ENCODE measurements around the gene LDB3.

Gene LDB3

DNA sequence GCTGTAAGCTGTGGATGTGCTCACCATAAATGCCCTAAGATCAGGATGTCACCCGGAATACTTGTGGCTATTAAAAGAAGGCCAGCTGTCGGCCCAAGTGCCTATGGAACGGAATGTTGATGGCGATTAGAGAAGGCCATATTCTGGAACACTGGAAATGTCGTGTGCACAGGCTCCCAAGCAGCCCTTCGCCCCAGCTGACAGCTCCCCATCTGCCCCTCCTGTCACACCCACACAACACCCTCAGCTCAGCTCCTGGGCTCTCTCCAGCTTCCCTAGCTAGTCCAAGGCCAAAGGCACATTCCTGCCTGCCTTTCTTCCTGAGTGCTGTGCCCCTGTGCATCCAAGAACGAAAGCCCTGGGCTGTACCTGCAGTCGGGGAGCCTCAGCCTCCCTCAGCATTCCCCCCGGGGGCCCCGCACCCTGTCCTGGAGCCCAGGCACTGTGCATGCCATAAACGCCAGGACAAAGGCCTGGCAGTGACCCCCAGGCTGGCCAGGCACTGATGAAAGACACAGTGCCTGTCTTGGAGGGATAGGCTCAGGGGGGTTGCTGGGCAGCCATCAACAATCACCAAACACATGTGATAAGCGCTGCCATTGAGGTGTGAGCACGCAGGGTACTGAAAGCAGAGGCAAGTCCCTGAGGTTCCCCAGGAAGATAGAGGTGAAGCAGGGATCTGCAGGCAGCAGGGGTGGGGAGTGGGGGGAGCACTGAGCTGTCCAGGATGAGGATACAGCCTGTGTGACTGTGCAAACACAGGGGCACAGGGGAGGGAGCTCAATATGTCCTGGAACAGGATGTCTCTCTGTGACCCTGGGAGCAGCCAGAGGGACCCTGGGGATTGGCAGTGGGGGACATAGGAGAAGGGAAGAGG lies 3.7 kb upstream of the LDB3 start:
- DNase-seq (ENCODE audit: low read depth): no peak

DNA sequence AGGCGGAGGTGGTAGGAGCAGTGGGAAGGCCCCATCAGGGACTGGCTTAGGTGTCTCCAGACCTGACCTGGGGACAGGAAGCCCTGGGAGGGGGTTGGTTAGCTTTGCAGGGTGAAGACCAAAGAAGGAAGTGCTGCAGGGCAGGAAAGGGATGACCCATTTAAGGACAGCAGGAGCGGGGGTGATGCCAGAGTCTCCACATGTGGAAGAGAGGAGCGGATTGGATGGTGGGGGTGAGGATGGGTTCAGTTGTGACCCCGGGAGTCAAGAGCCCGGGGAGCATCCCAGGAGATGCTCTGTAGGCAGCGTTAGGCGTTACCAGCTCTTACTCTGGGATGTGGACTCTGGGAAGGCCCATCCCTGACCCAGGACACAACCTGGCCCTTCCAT lies 3.1 kb upstream of the LDB3 start:
- DNase-seq (ENCODE audit: low read depth): no peak

DNA sequence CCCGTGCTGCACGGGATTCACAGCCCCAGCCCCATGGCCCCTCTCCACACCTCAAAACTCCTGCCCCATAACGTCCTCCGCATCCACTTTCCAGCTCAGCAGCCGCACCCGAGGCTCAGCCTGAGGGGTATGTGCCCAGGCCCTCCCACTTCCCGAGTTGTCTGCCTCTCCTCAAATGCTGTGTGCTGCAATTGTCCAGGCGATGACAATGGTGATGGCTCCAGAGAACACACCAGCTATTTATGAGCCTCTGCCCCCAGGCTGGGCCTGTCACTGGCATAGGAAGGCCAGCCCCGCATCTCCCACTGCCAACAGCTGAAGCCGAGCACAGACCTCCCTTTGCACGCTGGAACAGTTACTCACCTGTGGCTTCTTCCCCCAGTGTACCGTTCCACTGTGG lies 2.4 kb upstream of the LDB3 start:
- no peak for DNase-seq (ENCODE audit: low read depth)

DNA sequence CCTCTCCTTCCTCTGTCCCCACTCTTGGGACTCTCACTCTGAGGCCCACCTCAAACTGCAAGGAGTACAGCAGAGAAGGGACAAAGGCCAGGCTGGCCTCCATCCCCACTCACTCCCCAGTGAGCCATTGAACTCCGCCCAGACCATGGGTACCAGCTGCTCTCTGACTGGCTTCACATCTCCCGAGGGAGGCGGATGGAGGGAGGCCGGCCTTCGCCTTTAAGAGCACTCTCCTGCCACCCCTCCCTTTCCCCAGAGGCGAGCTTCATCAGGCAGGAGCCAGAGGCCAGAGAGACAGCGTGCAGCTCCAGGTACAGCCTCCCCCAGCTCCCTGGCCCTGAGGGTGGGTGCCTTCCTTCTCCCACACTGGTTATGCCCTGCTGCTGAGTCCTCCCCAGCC lies 1.8 kb upstream of the LDB3 start:
- no peak for DNase-seq (ENCODE audit: low read depth)

DNA sequence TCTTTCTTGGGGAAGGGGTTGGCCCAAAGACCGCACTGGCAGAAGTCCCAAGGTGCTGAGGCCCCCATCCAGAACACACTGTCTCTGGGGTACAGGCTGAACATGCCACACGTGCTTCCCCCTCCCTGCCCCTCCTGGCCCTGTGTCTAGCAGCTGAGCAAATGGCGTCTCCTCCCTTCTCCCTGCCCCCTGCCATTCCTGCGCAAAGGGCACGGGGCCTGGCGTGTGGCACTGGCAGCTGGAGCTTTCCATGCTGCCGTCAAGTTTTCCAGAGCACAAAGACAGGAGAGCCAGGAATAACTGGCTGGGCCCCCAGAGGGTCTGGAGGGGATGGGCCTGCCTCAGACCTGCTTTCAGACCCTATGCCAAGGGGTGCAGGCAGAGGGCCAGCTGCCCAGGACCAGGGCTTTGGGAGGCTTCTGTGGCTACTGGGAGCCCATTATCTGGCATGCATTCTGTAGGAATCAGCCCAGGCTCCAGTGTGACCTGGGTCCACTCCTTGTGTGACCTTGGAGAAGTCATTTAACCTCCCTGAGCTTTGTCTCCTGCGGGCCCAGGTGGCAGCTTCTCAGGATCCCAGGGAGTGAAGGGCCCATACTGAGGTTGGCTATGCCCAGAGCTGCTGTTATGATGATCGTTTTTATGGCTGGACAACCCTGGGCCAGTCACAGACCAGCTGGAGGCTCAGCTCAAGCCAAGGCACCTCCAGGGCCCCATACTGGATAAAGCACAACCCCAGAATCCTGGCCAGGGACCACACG lies 710 bp upstream of the LDB3 start:
- DNase-seq (ENCODE audit: low read depth): no peak

DNA sequence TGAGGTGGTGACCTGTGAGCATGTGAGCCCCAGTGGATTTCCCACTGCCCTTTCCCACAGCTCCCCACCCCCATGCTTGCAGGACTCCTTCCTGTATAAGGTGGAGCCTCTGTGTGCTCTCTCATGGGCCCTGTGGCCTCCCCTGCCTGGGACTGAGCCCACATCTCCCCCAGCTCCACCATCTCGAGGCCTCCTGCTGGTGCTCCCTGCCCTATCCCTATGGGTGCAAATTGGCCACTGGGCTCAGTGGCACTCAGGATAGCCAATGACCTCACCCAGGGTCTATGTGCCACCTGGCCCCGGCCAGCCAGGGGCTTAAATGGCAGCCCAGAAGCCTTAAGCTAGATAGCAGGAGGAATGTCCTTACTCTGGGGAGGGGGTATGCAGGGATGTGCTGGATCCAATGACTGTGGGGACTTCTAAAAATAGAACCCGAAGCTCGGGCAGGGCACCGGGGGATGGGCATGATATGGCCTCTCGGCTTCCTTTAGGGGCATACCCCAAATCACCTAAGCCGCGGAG lies 2.0 kb downstream of the LDB3 start:
- no peak for DNase-seq (ENCODE audit: low read depth)

DNA sequence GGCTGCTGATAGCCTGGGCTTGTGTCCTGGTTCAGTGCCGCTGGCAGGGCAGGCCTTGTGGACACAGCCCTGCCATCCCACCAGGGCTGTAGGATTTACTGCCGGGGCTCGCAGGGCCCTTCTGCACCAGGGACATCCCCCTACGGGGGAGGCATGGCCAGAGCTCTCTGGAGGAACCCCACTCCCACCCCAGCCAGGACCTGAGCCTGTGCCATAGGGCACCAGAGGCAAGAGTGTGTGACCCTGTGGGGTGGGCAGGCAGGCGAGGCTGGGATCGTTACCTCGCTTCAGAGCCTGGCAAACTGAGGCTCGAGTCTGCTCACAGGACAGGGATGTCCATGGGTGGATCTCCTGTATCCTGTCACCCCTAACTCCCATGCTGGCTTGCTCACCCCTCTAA lies 2.6 kb downstream of the LDB3 start:
- DNase-seq (ENCODE audit: low read depth): no peak

DNA sequence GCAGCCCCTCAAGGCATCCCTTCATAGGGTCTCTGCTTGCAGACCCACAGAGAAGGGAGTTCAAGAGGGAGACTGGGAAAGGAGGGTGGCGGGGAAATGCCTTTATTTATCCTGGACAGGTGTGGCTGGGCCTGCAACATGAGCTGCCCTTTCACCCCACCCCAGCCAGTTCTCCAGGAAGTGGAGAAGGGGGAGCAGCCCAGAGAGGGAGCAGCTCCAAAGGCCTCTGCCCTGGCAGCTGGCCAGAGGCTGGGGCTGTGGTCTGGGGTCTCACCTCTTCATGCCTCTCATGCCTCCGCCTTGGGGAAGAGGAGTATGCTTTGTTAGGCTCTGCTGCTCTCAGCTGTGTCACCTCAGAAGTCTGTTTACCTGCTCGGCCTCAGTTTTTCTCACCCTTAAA lies 3.1 kb downstream of the LDB3 start:
- no peak for DNase-seq (ENCODE audit: low read depth)

DNA sequence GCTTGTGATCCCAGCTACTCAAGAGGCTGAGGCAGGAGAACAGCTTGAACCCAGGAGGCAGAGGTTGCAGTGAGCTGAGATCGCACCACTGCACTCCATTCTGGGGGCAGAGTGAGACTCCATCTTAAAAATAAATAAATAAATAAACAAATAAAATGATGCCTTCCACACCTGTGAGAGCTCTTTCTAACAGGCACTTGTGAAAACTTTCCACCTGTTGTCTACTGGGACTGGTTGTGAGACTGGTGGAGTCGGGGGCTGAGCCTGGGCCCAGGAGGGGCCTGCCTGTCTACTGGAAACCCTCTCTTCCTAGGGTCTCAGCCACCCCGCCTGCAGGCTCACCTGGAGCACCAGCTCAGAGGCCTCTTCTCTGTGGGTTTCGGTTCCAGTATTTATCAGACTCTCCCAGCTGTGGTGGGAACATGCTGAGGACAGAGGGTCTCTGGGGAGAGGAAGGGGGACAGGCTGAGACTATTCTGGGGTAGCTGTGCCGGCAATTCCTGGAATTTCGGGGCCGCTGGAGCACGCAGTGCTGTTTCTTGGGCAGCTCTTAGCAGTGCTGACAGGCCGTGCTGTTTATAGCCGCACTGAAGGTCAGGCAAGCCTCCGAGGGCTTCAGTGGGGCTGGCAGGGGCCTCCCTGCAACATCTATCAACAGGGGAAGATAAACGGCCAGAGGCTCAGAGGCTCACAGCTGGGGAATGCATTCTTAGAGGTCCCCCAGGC lies 3.8 kb downstream of the LDB3 start:
- DNase-seq (ENCODE audit: low read depth): no peak

DNA sequence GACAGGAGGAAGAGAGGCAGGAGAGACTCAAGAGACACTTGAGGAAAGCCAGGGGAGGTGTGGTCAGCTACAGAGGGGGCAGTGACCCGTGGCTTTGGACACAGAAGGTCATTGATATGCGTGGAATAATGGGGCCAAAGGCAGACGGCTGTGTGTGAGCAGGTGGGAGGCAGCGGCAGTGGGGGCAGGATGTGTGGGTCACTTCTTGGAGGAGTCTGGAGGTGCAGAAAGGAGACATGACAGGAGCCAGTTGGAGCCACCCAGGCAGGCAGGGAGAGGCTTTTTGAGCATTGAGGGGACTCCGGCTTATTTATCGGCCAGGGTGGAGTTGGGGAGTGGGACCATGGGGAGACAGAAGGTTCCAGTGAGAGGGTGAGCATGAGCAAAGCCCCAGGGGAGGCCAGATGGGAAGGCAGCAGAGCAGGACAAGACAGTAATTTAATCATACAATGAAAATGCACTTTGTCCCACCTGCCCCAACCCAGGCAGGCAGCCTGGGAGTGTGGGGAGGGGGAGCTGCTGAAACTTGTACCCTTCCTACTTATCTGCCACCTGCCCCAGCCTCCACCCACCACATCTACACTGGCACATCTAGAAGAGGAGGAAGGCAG lies 5.0 kb downstream of the LDB3 start:
- no peak for DNase-seq (ENCODE audit: low read depth)

DNA sequence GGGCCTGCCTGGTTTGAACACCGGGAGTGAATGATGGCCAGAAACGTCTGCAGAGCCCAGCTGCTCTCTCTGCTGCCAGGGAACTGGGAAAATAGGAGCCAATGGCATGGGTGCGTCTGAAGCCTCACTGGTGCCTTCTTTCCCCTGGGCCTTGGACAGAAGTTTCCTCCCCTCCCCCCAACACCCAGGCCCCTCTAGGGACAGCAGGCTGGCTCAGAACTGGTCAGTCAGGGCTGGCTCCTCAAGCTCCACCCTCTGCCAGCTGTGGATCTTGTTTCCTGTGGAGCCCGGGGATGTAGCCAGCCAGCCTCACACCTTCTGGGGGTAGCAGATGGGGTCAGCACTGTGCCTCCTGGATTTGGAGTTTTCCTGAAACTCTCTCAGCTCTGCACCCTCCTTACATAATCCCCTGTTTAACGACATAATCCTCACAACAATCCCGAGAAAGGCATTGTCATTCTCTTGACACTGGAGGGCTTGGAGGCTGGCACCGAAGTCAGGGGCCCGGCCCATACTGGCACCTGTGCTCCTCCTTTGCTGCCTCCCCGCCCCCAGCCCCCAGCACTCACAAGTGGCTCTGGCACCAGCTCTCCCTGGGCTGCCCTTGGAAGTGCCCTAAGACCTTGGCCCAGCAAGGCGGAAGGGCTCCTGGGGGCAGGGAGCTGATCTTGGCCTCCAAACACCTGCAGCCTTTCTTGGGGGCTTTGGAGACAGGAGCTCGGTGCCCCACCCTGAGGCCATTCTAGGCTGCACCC lies 5.7 kb downstream of the LDB3 start:
- DNase-seq (ENCODE audit: low read depth): no peak

DNA sequence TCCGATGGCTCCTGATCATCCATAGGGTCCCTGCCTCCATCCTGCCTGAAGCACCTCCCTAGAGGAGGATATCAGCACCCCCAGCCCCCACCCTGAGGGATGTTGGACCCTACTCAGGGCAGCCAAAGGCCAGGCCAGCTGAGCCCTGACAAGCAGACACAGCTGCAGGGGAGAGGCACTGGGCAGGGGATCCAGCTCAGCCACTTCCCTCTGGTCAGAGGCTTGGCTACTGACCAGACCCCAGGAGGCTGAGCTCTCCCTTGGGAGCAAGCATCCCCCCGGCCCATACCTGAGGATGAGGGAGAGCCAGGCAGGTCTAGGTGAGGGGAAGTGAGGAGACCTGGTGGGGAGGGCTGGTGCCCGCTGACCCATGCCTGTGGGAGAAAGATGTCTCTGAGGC lies 6.6 kb downstream of the LDB3 start:
- no peak for DNase-seq (ENCODE audit: low read depth)

DNA sequence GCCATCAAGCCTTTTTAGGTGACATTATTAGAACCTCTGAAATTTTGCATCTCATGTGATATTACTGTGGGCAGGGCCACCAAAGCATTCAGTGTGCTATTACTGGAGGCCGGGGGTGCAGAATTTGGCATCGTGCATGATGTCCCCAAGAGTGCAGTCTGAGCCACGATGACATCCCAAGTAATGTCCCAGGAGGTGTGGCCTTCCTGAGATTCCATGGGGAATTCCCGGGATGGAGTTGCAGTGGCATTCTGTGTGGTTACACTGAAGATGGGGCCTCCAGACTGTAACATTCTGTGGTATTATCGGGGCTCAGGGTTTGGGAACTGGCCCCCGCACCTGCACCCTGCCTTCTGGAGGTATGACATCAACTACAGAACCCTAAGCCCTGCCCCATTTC lies 9.1 kb downstream of the LDB3 start:
- no peak for DNase-seq (ENCODE audit: low read depth)

DNA sequence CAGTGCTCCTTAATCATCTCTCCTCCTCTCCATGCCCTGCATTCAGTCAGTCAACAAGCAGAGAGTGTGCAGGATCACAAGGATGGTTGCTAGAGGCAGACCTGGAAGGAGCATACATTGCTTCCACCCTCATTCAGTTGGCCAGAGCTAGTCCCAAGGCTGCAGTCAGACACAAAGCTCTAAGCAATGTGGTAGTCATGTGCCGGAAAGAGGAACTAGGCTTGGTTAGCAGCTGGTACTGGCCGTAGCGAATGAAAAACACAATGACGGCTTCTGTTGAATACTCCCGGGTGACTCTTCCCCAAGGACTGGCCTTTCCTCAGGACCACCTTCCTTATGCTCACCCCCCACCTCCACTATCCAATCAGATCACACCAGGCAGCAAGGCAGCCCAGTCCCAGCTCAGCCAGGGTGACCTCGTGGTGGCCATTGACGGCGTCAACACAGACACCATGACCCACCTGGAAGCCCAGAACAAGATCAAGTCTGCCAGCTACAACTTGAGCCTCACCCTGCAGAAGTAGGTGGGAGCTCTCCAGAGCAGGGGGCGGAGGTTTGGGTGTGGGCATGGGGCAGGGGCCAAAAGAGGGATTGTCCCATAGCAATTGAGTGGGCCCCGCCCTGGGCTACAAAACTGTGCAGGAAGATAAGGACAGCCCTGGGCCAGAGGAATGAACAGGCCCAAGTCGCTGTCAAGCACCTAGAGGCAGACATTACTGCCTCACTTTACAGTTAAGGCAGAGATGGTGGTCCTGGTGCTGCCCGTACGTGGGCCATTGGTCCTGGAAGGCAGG lies 10.9 kb downstream of the LDB3 start:
- no peak for DNase-seq (ENCODE audit: low read depth)

DNA sequence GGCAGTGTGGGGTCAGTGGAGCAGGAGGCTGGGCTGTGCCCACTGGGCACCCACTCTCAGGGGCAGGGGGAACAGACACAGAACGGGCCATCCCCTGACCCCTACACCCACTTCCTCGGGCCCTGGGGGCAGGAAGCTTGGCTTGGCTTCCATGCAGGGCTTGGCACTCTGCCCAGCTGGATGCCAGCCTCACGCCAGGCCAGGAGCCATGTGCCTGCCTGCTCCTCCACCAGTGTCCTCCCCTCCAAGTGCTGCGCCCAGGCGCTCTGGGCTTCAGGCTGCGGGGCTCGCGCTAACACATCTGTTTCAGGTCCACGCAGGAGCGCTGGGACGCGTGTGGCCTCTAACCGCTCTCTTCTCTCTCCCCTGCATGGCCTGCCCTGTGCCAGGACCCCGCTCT lies 12.7 kb downstream of the LDB3 start:
- DNase-seq (ENCODE audit: low read depth): no peak

DNA sequence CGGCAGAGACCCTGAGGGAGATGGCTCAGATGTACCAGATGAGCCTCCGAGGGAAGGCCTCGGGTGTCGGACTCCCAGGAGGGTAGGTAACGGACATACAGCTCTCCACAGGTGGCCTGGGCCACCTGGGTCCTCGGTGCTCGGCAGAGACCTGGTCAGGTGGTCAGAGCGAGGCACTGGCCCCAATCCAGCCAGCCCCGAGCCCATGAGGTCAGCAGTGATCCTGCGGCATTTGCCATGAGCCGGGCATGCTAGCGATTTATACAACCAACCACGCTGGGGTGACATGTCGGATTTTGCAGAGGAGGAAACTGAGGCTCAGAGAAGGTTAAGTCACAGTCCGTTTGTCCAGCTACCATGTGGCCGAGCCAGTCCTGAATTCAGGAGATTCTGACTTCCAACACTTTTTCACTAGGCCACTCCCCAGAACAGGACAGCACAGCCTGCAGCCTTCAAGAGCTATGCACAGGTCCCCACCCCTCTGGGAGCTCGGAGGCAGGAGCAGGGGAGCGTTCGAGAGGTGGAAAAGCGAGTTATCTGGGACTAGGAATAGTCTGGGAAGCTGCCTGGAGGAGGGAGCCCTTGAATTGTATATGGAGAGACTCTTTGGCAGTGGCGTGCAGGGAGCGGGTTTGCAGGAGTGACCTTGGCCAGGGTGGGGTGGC lies 13.5 kb downstream of the LDB3 start:
- DNase-seq (ENCODE audit: low read depth): no peak

DNA sequence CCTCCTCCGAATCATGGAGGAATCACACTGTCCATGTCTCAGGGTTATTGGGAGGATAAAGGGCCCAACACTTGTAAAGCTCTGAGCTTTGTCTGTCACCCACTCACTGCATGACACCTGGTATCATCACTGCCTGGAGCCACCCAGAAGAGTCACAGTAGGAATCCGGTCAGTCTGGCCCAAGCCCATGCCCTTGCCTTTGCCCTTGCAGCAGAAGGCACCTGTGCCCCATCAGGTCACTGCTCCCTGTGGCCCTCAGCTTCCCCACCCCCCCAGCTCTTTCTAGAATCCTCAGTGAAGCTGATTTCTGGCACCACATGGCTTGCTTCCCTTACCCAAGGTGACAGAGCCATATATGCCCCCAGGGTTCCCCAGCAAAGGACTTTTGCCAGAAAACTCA lies 14.4 kb downstream of the LDB3 start:
- DNase-seq (ENCODE audit: low read depth): no peak

DNA sequence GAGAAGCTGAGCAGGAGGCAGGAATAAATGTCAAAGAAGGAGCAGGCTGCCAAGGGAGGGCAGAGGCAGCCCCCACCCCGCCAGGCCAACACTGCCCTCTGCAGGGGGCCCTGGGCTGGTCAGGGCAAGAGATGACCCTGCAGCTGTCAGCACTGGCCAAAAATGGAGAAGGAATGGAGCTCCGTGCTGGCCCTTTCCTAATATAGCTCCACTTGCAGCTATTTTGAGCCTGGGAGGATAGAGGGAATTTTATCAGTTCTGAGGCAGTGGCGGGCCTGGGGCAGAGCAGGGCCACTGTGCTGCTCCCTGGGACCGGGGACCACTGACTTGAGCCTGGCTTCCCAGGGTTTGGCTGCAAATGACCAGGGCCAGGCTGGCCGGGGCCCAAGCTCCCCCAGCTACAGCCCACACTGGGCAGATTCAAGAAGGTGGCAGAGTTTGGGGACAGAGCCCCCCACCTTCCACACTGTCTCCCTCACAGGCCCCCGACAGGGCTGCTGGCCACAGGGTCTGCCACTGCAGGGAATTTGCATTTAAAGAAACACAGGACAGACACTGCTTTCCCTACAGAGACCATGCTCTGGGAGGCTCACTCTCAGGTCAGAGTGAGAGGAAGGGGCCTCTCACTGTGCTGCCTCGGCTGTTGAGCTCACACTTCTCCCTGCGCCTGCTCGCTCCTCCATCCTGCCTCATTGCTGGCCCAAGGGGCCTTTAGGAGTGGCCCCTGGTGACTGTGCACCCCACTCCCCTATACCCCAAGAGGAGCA lies 16.2 kb downstream of the LDB3 start:
- no peak for DNase-seq (ENCODE audit: low read depth)

DNA sequence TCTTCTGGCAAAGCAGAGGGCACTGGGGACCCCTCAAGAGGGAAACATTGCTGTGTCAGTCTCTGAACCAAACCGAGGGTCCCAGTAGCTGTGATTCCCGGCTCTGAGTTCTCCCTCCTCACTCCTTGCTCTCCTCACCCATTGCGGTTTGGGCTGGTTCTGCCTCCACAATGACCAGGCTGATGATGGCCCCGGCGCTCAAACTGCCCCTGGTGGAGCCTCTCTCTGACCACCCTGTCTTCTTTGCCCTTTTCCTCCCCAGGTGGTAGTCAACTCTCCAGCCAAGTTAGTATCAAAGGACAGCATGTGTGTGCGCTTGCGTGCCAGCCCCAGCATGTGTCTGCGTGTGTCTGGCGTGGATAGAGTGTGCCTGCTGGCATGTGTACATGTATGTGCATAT lies 17.1 kb downstream of the LDB3 start:
- no peak for DNase-seq (ENCODE audit: low read depth)
